Bronchial epithelial cell (primary cell): Measurements from ENCODE around the gene LSP1. TPM values are rescaled to one million over a fixed set of nuclear protein-coding genes. Genes with fewer than 3 reads are reported as not detected.
A peak's percentile ranks its signal among the peaks of the same experiment; 100 is the strongest.

Experiments used
- DNase-seq: peaks from one replicate; pipeline ENCODE4 v3.0.0-alpha.2; 2010; ENCODE audit warnings: low read depth
- FAIRE-seq: peaks from 2 replicates; lab custom pipeline; 2011; peaks lifted over from hg19 to GRCh38; lab: Jason Lieb, UNC
- H3K27me3 ChIP-seq: 2 replicates; pipeline ENCODE4 v1.5.1; 2011; ENCODE audit warnings: low read length; ENCODE audit not compliant: control insufficient read depth, insufficient read depth
- H3K36me3 ChIP-seq: 2 replicates; pipeline ENCODE4 v1.5.1; 2011; ENCODE audit warnings: low read length; ENCODE audit not compliant: control insufficient read depth, insufficient read depth
- H3K4me3 ChIP-seq: 2 replicates; pipeline ENCODE4 v1.5.1; 2011; ENCODE audit warnings: mild to moderate bottlenecking, low read depth, low read length, control low read depth
- total RNA-seq: library from RNA; depleted of rRNA; stranded (reverse); fragments of >200 nt; gene quantifications from 2 replicates; pipeline ENCODE4 v1.2.1, GENCODE V29; 2014
- TF ChIP-seq, protein P1 (sequence below): IDR thresholded peaks from 2 replicates; pipeline ENCODE4 v1.5.1; 2011; ENCODE audit warnings: mild to moderate bottlenecking, moderate library complexity, low read length, control low read depth, inconsistent platforms; ENCODE audit not compliant: insufficient read depth, severe bottlenecking

LSP1 gene
- total RNA-seq, 1 donor from 2014 or later, result 0.26 TPM

DNA sequence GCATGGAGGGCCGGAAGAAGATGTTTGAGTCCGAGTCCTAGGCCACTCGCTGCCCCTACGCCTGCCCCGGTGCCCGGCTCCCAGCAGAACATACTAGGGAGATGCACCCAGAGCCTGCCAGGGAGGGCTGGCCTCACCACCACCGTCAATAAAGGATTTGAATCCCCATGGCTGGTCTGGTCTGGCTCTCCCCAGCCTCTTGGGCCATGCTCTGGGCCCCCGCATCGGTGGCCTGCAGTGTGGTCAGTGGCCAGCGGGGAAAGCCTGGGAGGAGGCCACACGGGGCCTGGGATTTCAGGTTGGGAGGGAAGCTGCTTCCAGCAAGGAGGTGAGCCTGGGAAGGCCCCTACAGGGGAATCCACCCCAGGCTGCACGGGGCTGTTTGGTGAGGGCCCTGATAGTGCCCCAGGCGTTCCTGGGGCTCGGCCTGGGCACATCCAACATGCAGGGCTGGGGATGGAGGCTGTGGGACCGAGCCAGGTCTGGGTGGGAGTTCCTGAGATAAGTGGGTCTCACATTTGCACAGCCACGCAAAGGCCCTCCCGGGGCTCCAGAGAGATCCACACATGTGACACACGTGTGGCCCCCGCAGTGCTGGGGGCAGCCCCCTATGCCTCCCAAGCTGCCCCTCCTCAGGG is 11.3 kb upstream of the LSP1 start:
- no peak for DNase-seq
- TF ChIP-seq, protein P1, sequence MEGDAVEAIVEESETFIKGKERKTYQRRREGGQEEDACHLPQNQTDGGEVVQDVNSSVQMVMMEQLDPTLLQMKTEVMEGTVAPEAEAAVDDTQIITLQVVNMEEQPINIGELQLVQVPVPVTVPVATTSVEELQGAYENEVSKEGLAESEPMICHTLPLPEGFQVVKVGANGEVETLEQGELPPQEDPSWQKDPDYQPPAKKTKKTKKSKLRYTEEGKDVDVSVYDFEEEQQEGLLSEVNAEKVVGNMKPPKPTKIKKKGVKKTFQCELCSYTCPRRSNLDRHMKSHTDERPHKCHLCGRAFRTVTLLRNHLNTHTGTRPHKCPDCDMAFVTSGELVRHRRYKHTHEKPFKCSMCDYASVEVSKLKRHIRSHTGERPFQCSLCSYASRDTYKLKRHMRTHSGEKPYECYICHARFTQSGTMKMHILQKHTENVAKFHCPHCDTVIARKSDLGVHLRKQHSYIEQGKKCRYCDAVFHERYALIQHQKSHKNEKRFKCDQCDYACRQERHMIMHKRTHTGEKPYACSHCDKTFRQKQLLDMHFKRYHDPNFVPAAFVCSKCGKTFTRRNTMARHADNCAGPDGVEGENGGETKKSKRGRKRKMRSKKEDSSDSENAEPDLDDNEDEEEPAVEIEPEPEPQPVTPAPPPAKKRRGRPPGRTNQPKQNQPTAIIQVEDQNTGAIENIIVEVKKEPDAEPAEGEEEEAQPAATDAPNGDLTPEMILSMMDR, result no peak
- Histone ChIP-seq H3K4me3 (no peak overlapping the region), H3K27me3 (no peaks in the 10 kb centered on the region), H3K36me3 (no peaks in the 10 kb centered on the region)
- no peak for FAIRE-seq

DNA sequence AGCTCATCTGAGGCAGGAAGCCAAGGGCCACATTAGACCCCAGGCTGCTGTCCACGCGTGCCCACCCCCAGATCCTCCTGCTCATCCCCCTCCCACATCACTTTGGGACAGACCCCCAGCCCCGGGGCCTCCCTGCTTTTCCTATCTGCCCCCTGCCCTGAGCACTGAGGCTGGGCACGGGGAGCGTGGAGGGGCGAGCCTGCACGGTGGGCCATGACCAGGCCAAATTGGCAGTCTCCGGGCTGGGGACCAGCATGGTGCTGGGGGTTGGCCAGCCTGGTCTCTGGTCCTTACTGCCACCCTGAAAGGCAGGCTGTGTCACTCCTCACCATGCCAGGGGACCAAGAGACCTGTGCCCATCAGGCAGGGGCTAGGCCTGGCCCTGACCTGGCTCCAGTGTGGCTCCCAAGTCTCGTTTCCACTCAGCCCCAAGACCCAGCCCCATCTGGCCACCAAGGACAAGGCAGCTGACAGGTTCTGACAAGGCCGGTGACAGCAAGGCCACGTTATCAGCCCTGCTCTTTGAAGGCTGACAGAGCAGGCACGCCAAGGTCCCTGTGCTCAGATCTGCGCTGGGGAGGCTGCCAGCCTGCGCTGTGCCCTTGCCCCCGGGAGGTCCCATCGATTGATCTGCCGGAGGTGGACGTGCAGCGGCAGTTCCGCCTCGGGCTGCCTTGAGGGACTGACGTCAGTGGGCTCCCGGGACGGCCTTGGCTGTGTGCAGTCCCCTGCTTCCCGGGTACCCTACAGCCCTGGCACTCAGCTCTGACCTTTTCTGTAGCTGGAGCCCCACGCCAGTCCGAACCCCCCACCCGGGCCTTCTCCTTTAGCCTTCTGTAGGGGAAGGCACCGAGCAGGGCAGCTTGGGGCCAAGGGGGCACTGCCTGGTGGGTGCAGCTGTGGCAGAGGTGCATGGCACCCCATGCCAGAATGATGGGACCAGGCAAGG is 10.5 kb upstream of the LSP1 start:
- no peaks in the 10 kb centered on the region for H3K36me3 ChIP-seq
- TF ChIP-seq, protein P1, result no peak
- no peak for FAIRE-seq

DNA sequence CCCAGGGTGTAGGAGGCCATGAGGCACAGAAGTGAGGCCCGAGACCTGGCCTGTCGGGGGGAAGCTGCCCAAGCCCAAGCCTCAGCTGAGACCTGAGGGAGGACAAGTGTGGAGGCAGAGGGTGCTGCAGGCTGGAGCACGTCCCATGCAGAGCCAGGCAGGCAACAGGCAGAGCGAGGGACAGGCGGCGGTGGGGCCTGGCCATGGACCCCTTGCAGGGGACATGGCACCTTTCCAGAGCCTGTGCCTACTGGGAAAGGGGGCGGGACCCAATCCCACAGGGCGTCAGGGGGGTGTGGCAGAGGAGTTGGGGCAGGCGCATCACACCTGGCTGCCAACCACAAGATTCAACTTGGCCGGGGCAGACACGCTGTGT is 9.8 kb upstream of the LSP1 start:
- no peak overlapping the region for H3K4me3 ChIP-seq
- peak; percentile 12 for DNase-seq
- FAIRE-seq, result no peak
- H3K36me3 ChIP-seq, result no peaks in the 10 kb centered on the region
- TF ChIP-seq, protein P1, result no peak
- H3K27me3 ChIP-seq, result no peaks in the 10 kb centered on the region

More for the DNA sequence above, 10.5 kb upstream of the LSP1 start:
- H3K4me3 ChIP-seq, result no peak overlapping the region
- DNase-seq, result no peak
- no peaks in the 10 kb centered on the region for H3K27me3 ChIP-seq

DNA sequence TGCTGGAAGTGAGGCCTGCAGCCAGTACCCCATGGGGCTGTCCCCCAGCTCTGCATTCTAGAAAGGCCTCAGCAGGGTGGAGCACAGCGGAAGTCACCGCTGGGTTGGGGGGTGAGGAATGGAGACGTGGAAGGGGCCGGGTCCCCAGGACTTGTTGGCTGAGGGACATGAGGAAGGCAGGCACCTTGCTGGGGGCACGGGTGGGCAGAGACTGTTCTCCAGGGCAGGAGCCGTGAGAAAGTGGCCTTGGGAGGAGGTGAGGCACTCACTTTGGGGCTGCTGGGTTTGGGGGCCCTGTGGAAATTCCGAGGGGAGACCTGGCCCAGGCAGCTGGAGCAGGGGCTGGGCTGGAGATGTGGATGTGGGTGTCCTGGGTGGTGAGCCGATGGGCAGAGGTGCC is 9.1 kb upstream of the LSP1 start:
- no peak for FAIRE-seq
- no peaks in the 10 kb centered on the region for H3K27me3 ChIP-seq
- TF ChIP-seq, protein P1, result no peak
- no peak for DNase-seq
- H3K4me3 ChIP-seq, result no peak overlapping the region
- H3K36me3 ChIP-seq, result no peaks in the 10 kb centered on the region

DNA sequence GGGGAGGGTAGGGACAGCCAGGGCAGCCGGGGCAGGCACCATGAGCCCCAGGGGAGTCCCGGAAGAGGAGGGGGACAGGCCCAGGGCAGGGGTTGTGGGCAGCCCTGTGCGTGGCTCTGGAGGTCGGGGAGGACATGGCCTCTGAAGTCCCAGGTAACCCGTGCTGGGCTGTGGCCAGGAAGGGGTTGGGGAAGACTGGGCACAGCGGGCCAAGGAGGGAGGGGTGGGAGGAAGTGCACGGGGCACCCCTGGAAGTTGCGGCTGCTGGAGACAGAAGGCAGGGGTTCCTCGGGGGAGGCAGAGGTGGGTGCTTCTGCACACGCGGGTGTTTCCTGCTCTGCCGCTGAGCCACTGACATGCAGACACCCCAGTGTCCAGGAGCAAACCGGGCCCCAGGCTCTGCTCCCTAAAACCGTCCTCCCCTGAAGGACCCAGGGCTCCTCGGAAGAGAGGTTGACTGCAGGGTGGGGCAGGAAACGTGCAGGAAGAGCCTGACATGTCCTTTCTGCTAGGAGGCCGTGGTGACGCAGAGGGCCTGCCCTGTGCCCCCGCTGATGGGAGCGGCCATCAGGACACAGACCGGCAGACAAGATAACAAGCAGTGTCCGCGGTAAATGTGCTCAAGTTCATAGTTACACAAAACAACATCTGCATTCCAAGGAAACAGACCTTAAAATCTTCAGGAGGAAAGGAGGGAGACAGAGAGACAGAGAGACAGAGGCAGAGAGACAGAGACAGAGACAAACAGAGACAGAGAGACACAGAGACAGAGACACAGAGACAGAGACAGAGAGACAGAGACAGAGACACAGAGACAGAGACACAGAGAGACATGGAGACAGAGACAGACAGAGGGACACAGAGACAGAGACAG is 8.4 kb upstream of the LSP1 start:
- no peaks in the 10 kb centered on the region for H3K27me3 ChIP-seq
- TF ChIP-seq, protein P1, result no peak
- no peak for FAIRE-seq
- H3K36me3 ChIP-seq, result no peaks in the 10 kb centered on the region
- DNase-seq, result no peak
- no peak overlapping the region for H3K4me3 ChIP-seq
